ENCODE data around the gene LIN7A. TPM values are rescaled to one million over a fixed set of nuclear protein-coding genes. Genes with fewer than 3 reads are reported as not detected.
"Not testable (repeated sequence)": the region's sequence is repeated elsewhere in the genome, so short reads cannot be mapped to it uniquely, and the experiment has no call there.

The LIN7A gene
- polyA plus RNA-seq, 1 donor: 10.1 TPM

GRCh38 chr12:80892597-80893445 lies 44.9 kb downstream of the LIN7A start:
- Histone ChIP-seq H3K9me3 (ENCODE audit: control insufficient read depth, low read depth, low read length) (no peaks in the 10 kb centered on the region), H3K27me3 (ENCODE audit: control insufficient read depth, insufficient read depth, low read length) (no peaks in the 10 kb centered on the region), H3K4me3 (ENCODE audit: low read length) (no peak overlapping the region), H3K27ac (ENCODE audit: low read length) (no peak overlapping the region), H3K36me3 (ENCODE audit: control insufficient read depth, insufficient read depth, low read length) (no peaks in the 10 kb centered on the region), H3K4me1 (ENCODE audit: control insufficient read depth, insufficient read depth, low read length) (no peaks in the 10 kb centered on the region)
- 47% methylated on average over 2 of the region's 7 CpGs for WGBS (ENCODE audit: insufficient coverage, low lambda C conversion rate)
- DNase-seq: no peak

GRCh38 chr12:80884651-80885050 lies 53.1 kb downstream of the LIN7A start:
- H3K9me3 ChIP-seq (ENCODE audit: control insufficient read depth, low read depth, low read length): no peaks in the 10 kb centered on the region
- H3K27me3 ChIP-seq (ENCODE audit: control insufficient read depth, insufficient read depth, low read length): no peaks in the 10 kb centered on the region
- WGBS (ENCODE audit: insufficient coverage, low lambda C conversion rate): 83% methylated on average over 1 of the region's 1 CpG
- H3K27ac ChIP-seq (ENCODE audit: low read length): no peak overlapping the region
- H3K36me3 ChIP-seq (ENCODE audit: control insufficient read depth, insufficient read depth, low read length): no peaks in the 10 kb centered on the region
- H3K4me1 ChIP-seq (ENCODE audit: control insufficient read depth, insufficient read depth, low read length): no peaks in the 10 kb centered on the region
- no peak for DNase-seq
- H3K4me3 ChIP-seq (ENCODE audit: low read length): no peak overlapping the region

DNA sequence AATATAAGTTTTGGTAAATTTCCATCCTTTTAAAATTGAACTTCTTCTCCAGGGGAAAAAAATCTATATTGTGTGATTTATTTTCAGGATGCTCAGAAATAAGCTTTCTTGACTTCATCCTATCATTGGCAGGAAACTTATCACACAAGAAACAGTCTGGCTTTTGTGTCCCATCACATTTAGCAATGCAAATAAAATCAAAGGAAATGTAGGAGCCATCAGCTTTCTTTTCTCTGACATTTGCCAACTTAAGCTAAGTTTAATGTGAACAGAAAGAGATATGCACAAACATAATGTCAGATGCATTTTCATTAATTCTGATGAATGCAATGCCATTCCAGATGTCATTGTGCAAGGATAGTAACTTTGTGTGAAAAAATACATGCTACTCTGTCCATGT lies 56.6 kb downstream of the LIN7A start:
- H3K27me3 ChIP-seq (ENCODE audit: control insufficient read depth, insufficient read depth, low read length): no peaks in the 10 kb centered on the region
- H3K4me1 ChIP-seq (ENCODE audit: control insufficient read depth, insufficient read depth, low read length): no peaks in the 10 kb centered on the region
- H3K27ac ChIP-seq (ENCODE audit: low read length): no peak overlapping the region
- DNase-seq: no peak
- H3K4me3 ChIP-seq (ENCODE audit: low read length): no peak overlapping the region
- H3K36me3 ChIP-seq (ENCODE audit: control insufficient read depth, insufficient read depth, low read length): no peaks in the 10 kb centered on the region
- H3K9me3 ChIP-seq (ENCODE audit: control insufficient read depth, low read depth, low read length): no peaks in the 10 kb centered on the region

- not testable (repeated sequence) for H3K4me3 ChIP-seq (ENCODE audit: low read length); H3K36me3 ChIP-seq (ENCODE audit: control insufficient read depth, insufficient read depth, low read length); H3K9me3 ChIP-seq (ENCODE audit: control insufficient read depth, low read depth, low read length); H3K4me1 ChIP-seq (ENCODE audit: control insufficient read depth, insufficient read depth, low read length); H3K27me3 ChIP-seq (ENCODE audit: control insufficient read depth, insufficient read depth, low read length); DNase-seq; H3K27ac ChIP-seq (ENCODE audit: low read length)
- WGBS (ENCODE audit: insufficient coverage, low lambda C conversion rate): no CpG with 5 or more reads among the region's 8 CpGs
Measured at GRCh38 chr12:80878452-80878851, 59.3 kb downstream of the LIN7A start.

- no peak for DNase-seq
- no peaks in the 10 kb centered on the region for H3K36me3 ChIP-seq (ENCODE audit: control insufficient read depth, insufficient read depth, low read length)
- H3K9me3 ChIP-seq (ENCODE audit: control insufficient read depth, low read depth, low read length): no peaks in the 10 kb centered on the region
- 50% methylated on average over 1 of the region's 2 CpGs for WGBS (ENCODE audit: insufficient coverage, low lambda C conversion rate)
- no peak overlapping the region for H3K27ac ChIP-seq (ENCODE audit: low read length)
- H3K27me3 ChIP-seq (ENCODE audit: control insufficient read depth, insufficient read depth, low read length): no peaks in the 10 kb centered on the region
- H3K4me1 ChIP-seq (ENCODE audit: control insufficient read depth, insufficient read depth, low read length): no peaks in the 10 kb centered on the region
- no peak overlapping the region for H3K4me3 ChIP-seq (ENCODE audit: low read length)
Measured at GRCh38 chr12:80877721-80878265, 59.9 kb downstream of the LIN7A start.

GRCh38 chr12:80872053-80872452 lies 65.7 kb downstream of the LIN7A start:
- no peak overlapping the region for H3K27ac ChIP-seq (ENCODE audit: low read length)
- no peak overlapping the region for H3K4me3 ChIP-seq (ENCODE audit: low read length)
- no peaks in the 10 kb centered on the region for H3K36me3 ChIP-seq (ENCODE audit: control insufficient read depth, insufficient read depth, low read length)
- DNase-seq: no peak
- no peaks in the 10 kb centered on the region for H3K9me3 ChIP-seq (ENCODE audit: control insufficient read depth, low read depth, low read length)
- H3K27me3 ChIP-seq (ENCODE audit: control insufficient read depth, insufficient read depth, low read length): no peaks in the 10 kb centered on the region
- H3K4me1 ChIP-seq (ENCODE audit: control insufficient read depth, insufficient read depth, low read length): peaks cover 11% of the 10 kb centered on the region

GRCh38 chr12:80869264-80869663 lies 68.5 kb downstream of the LIN7A start:
- 100% methylated on average over 1 of the region's 2 CpGs for WGBS (ENCODE audit: insufficient coverage, low lambda C conversion rate)
- no peak for DNase-seq
- Histone ChIP-seq H3K36me3 (ENCODE audit: control insufficient read depth, insufficient read depth, low read length) (no peaks in the 10 kb centered on the region), H3K27ac (ENCODE audit: low read length) (no peak overlapping the region), H3K4me1 (ENCODE audit: control insufficient read depth, insufficient read depth, low read length) (peaks cover 11% of the 10 kb centered on the region), H3K4me3 (ENCODE audit: low read length) (no peak overlapping the region), H3K9me3 (ENCODE audit: control insufficient read depth, low read depth, low read length) (no peaks in the 10 kb centered on the region), H3K27me3 (ENCODE audit: control insufficient read depth, insufficient read depth, low read length) (no peaks in the 10 kb centered on the region)

GRCh38 chr12:80868576-80868975 lies 69.2 kb downstream of the LIN7A start:
- no CpG with 5 or more reads among the region's 1 CpG for WGBS (ENCODE audit: insufficient coverage, low lambda C conversion rate)
- H3K4me3 ChIP-seq (ENCODE audit: low read length): no peak overlapping the region
- DNase-seq: peak; percentile 40 to 73
- H3K27ac ChIP-seq (ENCODE audit: low read length): peak overlapping the region; percentile 48
- H3K9me3 ChIP-seq (ENCODE audit: control insufficient read depth, low read depth, low read length): no peaks in the 10 kb centered on the region
- peaks cover 11% of the 10 kb centered on the region for H3K4me1 ChIP-seq (ENCODE audit: control insufficient read depth, insufficient read depth, low read length)
- no peaks in the 10 kb centered on the region for H3K27me3 ChIP-seq (ENCODE audit: control insufficient read depth, insufficient read depth, low read length)
- H3K36me3 ChIP-seq (ENCODE audit: control insufficient read depth, insufficient read depth, low read length): no peaks in the 10 kb centered on the region

DNA sequence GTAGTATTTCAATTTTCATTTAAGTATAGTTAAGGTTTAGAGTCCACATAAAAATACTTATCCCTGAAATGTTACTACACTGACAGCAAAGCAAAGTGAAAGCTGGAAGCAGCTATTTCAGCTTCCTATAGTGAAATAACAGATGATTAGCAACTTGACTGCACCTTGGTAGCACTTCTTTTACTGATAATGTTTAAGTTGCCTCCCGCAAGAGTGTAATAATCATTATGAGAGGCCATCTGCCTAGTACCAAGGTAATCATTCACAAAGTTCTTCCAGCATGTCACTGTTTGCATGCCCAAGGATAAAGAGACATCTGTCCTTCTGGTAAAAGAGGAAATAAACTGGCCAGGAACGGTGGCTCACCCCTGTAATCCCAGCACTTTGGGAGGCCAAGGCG lies 69.8 kb downstream of the LIN7A start:
- WGBS (ENCODE audit: insufficient coverage, low lambda C conversion rate): no CpG with 5 or more reads among the region's 3 CpGs

DNA sequence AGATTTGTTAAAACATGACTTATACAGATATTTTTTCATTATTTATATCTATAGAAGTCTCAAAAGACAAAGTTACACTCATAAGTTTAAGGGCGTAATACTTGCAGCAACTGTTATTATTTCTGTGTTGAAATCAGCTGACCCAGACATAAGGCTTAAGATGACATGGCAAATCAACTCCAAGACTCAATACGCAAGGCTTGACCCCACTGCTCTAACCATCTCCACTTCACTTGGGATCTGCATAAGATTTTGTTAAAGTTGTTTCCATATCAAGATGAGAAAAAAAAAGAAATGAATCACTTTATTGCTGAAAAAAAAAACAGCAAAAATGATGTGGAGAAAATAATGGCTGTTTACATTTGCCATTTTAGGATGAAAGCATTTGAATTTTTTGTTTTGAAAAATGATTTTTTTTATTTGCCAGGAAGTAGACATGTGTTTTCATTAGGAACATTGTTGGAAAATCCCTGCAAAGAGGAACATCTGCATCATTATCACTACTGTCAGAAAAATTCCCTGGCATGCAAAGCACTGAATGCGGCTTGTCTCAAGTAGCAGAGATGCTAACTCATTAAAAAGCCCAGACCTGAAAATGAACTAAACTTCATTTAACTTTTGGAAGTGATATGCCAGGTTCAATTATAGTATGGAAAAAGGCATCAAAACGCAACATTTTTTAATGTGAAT lies 73.5 kb downstream of the LIN7A start:
- Histone ChIP-seq H3K36me3 (ENCODE audit: control insufficient read depth, insufficient read depth, low read length) (no peaks in the 10 kb centered on the region), H3K4me3 (ENCODE audit: low read length) (no peak overlapping the region), H3K9me3 (ENCODE audit: control insufficient read depth, low read depth, low read length) (no peaks in the 10 kb centered on the region), H3K27me3 (ENCODE audit: control insufficient read depth, insufficient read depth, low read length) (no peaks in the 10 kb centered on the region), H3K27ac (ENCODE audit: low read length) (no peak overlapping the region), H3K4me1 (ENCODE audit: control insufficient read depth, insufficient read depth, low read length) (peaks cover 11% of the 10 kb centered on the region)
- no peak for DNase-seq
- WGBS (ENCODE audit: insufficient coverage, low lambda C conversion rate): 83% methylated on average over 3 of the region's 4 CpGs

More for the DNA sequence above, 69.8 kb downstream of the LIN7A start:
- DNase-seq: peak; percentile 65 to 86
- no peaks in the 10 kb centered on the region for H3K36me3 ChIP-seq (ENCODE audit: control insufficient read depth, insufficient read depth, low read length)
- peaks cover 11% of the 10 kb centered on the region for H3K4me1 ChIP-seq (ENCODE audit: control insufficient read depth, insufficient read depth, low read length)
- H3K27me3 ChIP-seq (ENCODE audit: control insufficient read depth, insufficient read depth, low read length): no peaks in the 10 kb centered on the region
- H3K27ac ChIP-seq (ENCODE audit: low read length): peak overlapping the region; percentile 48
- H3K9me3 ChIP-seq (ENCODE audit: control insufficient read depth, low read depth, low read length): no peaks in the 10 kb centered on the region
- H3K4me3 ChIP-seq (ENCODE audit: low read length): no peak overlapping the region
